Caco-2 (cell line): Measurements from ENCODE around the gene ABL2. TPM values are rescaled to one million over a fixed set of nuclear protein-coding genes. Genes with fewer than 3 reads are reported as not detected.
"Not testable (repeated sequence)": the region's sequence is repeated elsewhere in the genome, so short reads cannot be mapped to it uniquely, and the experiment has no call there.

Experiments
- BruUV-seq: library from RNA; stranded (reverse); fragments of 400-500 nt; replicated peaks from 2 replicates; lab custom pipeline; 2021; lab: Mats Ljungman, UMichigan
- CTCF ChIA-PET: fragments of 300-600 bp; sonication (Branson Sonifier 250); formaldehyde crosslinking; loops from one replicate; lab custom pipeline; 2022; ENCODE audit warnings: antibody characterized with exemption; lab: Charles Lee
- POLR2A ChIA-PET: fragments of 300-600 bp; sonication (Branson Sonifier 250); formaldehyde crosslinking; loops from one replicate; lab custom pipeline; 2022; ENCODE audit warnings: antibody characterized with exemption; lab: Charles Lee
- DNase-seq, 2 experiments: peaks; one replicate each; pipeline versions ENCODE4 v3.0.0 to v3.0.0-alpha.2; 2020 to 2022
- H3K27me3 ChIP-seq: replicated peaks from 2 replicates; pipeline ENCODE4 v1.6.0; 2011; ENCODE audit warnings: low read length; ENCODE audit not compliant: control insufficient read depth, insufficient read depth
- H3K36me3 ChIP-seq: 2 replicates; pipeline ENCODE4 v1.5.1; 2011; ENCODE audit warnings: low read length; ENCODE audit not compliant: control insufficient read depth, insufficient read depth
- H3K4me1 ChIP-seq: fragments of 250-450 bp; sonication (Bioruptor Pico); 2 replicates; pipeline ENCODE4 v1.5.1; 2020; ENCODE audit warnings: mild to moderate bottlenecking
- H3K4me3 ChIP-seq: 2 replicates; pipeline ENCODE4 v1.5.1; 2011; ENCODE audit warnings: low read depth, mild to moderate bottlenecking, control low read depth, low read length
- H3K9me3 ChIP-seq: fragments of 250-450 bp; sonication (Bioruptor Pico); 2 replicates; pipeline ENCODE4 v1.5.1; 2020; ENCODE audit warnings: mild to moderate bottlenecking, moderate library complexity
- H3K27ac Mint-ChIP-seq: one replicate; pipeline ENCODE4 v1.8.0; 2022; ENCODE audit warnings: mixed read lengths; ENCODE audit not compliant: unreplicated experiment
- H3K27me3 Mint-ChIP-seq: one replicate; pipeline ENCODE4 v1.8.0; 2022; ENCODE audit warnings: mixed read lengths; ENCODE audit not compliant: insufficient read depth, unreplicated experiment
- H3K36me3 Mint-ChIP-seq: one replicate; pipeline ENCODE4 v1.8.0; 2022; ENCODE audit warnings: mild to moderate bottlenecking, mixed read lengths; ENCODE audit not compliant: insufficient read depth, unreplicated experiment
- H3K4me1 Mint-ChIP-seq: one replicate; pipeline ENCODE4 v1.8.0; 2022; ENCODE audit warnings: low read depth, mixed read lengths; ENCODE audit not compliant: unreplicated experiment
- H3K4me3 Mint-ChIP-seq: one replicate; pipeline ENCODE4 v1.8.0; 2022; ENCODE audit warnings: mild to moderate bottlenecking, moderate library complexity, mixed read lengths; ENCODE audit not compliant: unreplicated experiment
- H3K9me3 Mint-ChIP-seq: one replicate; pipeline ENCODE4 v1.8.0; 2022; ENCODE audit warnings: mixed read lengths; ENCODE audit not compliant: unreplicated experiment
- intact Hi-C: fragments of 100-400 bp; cut with micrococcal nuclease; formaldehyde crosslinking; loops from one replicate; pipeline ENCODE4 v1.10.0; 2022; ENCODE audit not compliant: unreplicated experiment
- total RNA-seq: library from RNA; stranded (reverse); gene quantifications from 2 replicates; pipeline ENCODE4 v1.2.3, GENCODE V29; 2022
- TF ChIP-seq, protein P1 (sequence below), 2 experiments: fragments of 200-600 bp in 1 of 2; IDR thresholded peaks; 1 replicate in 1 of 2; 2 replicates in 1 of 2; pipeline versions ENCODE4 v1.5.1 to v1.8.0; 2011 to 2022; ENCODE audit warnings: antibody characterized with exemption in 1 of 2, control low read depth in 1 of 2, inconsistent platforms in 1 of 2, low read depth in 1 of 2, low read length in 1 of 2, mild to moderate bottlenecking in 1 of 2, moderate library complexity in 1 of 2; ENCODE audit not compliant: insufficient read depth in 1 of 2, severe bottlenecking in 1 of 2, unreplicated experiment in 1 of 2

ABL2 gene
- total RNA-seq, 1 experiment from 2014 or later = 21.6 TPM

DNA sequence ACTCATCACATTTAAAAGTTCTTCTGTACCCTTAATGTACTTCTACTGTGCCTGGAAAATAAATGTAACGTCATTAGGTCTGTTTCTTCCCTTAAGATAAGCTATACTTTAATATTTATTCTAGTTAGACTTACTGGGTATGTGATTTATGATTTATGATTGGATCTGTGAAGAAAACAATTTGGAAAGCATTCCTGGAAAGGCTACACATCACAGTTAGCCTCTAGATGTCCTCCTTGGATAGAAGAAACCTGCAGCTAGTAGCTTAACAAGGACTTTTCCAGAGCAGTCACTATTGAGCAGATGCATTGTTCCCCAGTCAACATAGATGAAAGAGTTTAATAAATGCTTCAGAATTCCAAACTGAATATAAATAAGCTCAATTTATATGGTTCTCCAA lies 22.2 kb upstream of the ABL2 start:
- Histone ChIP-seq H3K9me3 (no peaks in the 10 kb centered on the region), H3K27me3 (no peaks in the 10 kb centered on the region), H3K4me3 (no peak overlapping the region), H3K4me1 (no peaks in the 10 kb centered on the region), H3K36me3 (no peaks in the 10 kb centered on the region)
- H3K4me1 Mint-ChIP-seq = no peaks in the 10 kb centered on the region
- ChIA-PET POLR2A (interaction anchor here (1.2 kb wide), 1 partner anchor 42 kb away, joined by 8 read pairs; the partner anchor contains the start of gene SOAT1), CTCF (interaction anchor here (1.0 to 1.9 kb wide), 6 partner anchors 42 to 348 kb away, joined by 4 to 25 read pairs (median 9); partner anchors contain the start of genes AXDND1 and SOAT1)
- H3K36me3 Mint-ChIP-seq = no peaks in the 10 kb centered on the region
- TF ChIP-seq, protein P1, sequence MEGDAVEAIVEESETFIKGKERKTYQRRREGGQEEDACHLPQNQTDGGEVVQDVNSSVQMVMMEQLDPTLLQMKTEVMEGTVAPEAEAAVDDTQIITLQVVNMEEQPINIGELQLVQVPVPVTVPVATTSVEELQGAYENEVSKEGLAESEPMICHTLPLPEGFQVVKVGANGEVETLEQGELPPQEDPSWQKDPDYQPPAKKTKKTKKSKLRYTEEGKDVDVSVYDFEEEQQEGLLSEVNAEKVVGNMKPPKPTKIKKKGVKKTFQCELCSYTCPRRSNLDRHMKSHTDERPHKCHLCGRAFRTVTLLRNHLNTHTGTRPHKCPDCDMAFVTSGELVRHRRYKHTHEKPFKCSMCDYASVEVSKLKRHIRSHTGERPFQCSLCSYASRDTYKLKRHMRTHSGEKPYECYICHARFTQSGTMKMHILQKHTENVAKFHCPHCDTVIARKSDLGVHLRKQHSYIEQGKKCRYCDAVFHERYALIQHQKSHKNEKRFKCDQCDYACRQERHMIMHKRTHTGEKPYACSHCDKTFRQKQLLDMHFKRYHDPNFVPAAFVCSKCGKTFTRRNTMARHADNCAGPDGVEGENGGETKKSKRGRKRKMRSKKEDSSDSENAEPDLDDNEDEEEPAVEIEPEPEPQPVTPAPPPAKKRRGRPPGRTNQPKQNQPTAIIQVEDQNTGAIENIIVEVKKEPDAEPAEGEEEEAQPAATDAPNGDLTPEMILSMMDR (IDR thresholded peaks at IDR 0.05; ENCODE audit: insufficient read depth in 1 of 2, low read depth in 1 of 2, low read length in 1 of 2, severe bottlenecking in 1 of 2, unreplicated experiment in 1 of 2) = peak; percentile 61 to 65
- H3K4me3 Mint-ChIP-seq = no peak overlapping the region
- no peaks in the 10 kb centered on the region for H3K9me3 Mint-ChIP-seq
- DNase-seq = peak in 1 of 2 experiments; percentile 52
- BruUV-seq = no TSS peak
- no peaks in the 10 kb centered on the region for H3K27me3 Mint-ChIP-seq
- H3K27ac Mint-ChIP-seq = no peak overlapping the region
- intact Hi-C loops = loop anchor here (1.0 to 10.0 kb wide), 7 partner anchors 41 to 563 kb away; no protein-coding TSS in a partner anchor

DNA sequence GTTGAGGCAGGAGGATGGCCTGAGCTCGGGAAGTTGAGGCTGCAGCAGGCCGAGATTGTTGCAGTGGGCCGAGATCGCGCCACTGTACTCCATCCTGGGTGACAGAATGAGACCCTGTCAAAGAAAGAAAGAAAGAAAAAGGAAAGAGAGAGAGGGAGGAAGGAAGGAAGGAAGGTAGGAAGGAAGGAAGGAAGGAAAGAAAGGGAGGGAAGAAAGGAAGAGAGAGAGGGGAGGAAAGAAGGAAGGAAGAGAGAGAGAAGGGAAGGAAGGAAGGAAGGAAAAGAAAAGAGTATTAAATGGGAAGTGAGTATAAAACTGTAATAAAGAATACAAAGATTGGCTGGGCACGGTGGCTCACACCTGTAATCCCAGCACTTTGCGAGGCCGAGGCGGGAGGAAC lies 18.4 kb upstream of the ABL2 start:
- intact Hi-C loops = no loop called here
- no peak for DNase-seq
- Histone ChIP-seq H3K27me3 (no peaks in the 10 kb centered on the region), H3K36me3 (no peaks in the 10 kb centered on the region), H3K4me1 (no peaks in the 10 kb centered on the region), H3K9me3 (no peaks in the 10 kb centered on the region), H3K4me3 (no peak overlapping the region)
- POLR2A ChIA-PET = no interaction called here
- no TSS peak for BruUV-seq
- Mint-ChIP-seq H3K4me1 (no peaks in the 10 kb centered on the region), H3K9me3 (no peaks in the 10 kb centered on the region), H3K27me3 (no peaks in the 10 kb centered on the region), H3K36me3 (no peaks in the 10 kb centered on the region), H3K4me3 (no peak overlapping the region), H3K27ac (no peak overlapping the region)
- CTCF ChIA-PET = interaction anchor here (1.3 kb wide), 1 partner anchor 45 kb away, joined by 3 read pairs; no protein-coding TSS in a partner anchor
- TF ChIP-seq, protein P1 (IDR thresholded peaks at IDR 0.05; ENCODE audit: insufficient read depth in 1 of 2, low read depth in 1 of 2, low read length in 1 of 2, severe bottlenecking in 1 of 2, unreplicated experiment in 1 of 2) = no peak

DNA sequence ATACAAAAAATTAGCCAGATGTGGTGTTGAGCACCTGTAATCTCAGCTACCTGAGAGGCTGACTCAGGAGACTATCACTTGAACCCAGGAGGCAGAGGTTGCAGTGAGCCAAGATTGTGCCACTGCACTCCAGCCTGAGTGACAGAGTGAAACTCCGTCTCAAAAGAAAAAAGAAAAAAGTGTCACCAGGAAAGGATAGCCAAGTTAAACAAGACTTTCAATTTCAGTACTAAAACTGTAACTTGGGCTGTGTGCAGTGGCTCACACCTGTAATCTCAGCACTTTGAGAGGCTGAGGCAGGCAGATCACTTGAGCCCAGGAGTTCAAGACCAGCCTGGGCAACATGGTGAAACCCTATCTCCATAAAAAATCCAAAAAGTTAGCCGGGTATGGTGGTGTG lies 15.9 kb upstream of the ABL2 start:
- CTCF ChIA-PET, H3K27ac Mint-ChIP-seq, H3K36me3 Mint-ChIP-seq, H3K4me3 ChIP-seq, H3K9me3 ChIP-seq, BruUV-seq, H3K27me3 ChIP-seq, H3K9me3 Mint-ChIP-seq, DNase-seq, H3K4me1 Mint-ChIP-seq, POLR2A ChIA-PET, H3K4me3 Mint-ChIP-seq, intact Hi-C loops, H3K4me1 ChIP-seq, H3K36me3 ChIP-seq, H3K27me3 Mint-ChIP-seq: not testable (repeated sequence)
